Skeletal muscle tissue (tissue), 4 donors: ENCODE data around the gene LLGL2. TPM values are rescaled to one million over a fixed set of nuclear protein-coding genes. Genes with fewer than 3 reads are reported as not detected.

Experiments
- H3K27ac ChIP-seq: one replicate; pipeline ENCODE4 v1.7.0; 2013; ENCODE audit warnings: mild to moderate bottlenecking, low read depth, low read length, inconsistent platforms
- H3K27me3 ChIP-seq, 3 donors: one replicate each; pipeline ENCODE4 v1.7.0; 2013; ENCODE audit warnings: low read length in 3 of 3; ENCODE audit not compliant: control insufficient read depth in 3 of 3, insufficient read depth in 3 of 3
- H3K36me3 ChIP-seq, 3 donors: one replicate each; pipeline ENCODE4 v1.7.0; 2013; ENCODE audit warnings: low read length in 3 of 3; ENCODE audit not compliant: control insufficient read depth in 3 of 3, insufficient read depth in 3 of 3
- H3K4me1 ChIP-seq, 3 donors: one replicate each; pipeline ENCODE4 v1.7.0; 2013; ENCODE audit warnings: low read length in 3 of 3, mild to moderate bottlenecking in 3 of 3; ENCODE audit not compliant: control insufficient read depth in 3 of 3, insufficient read depth in 3 of 3
- H3K4me3 ChIP-seq, 3 donors: one replicate each; pipeline ENCODE4 v1.7.0; 2013; ENCODE audit warnings: low read length in 3 of 3
- H3K9ac ChIP-seq, 3 donors: one replicate each; pipeline ENCODE4 v1.7.0; 2013; ENCODE audit warnings: low read length in 3 of 3, mild to moderate bottlenecking in 3 of 3, moderate library complexity in 2 of 3, low read depth in 1 of 3
- H3K9me3 ChIP-seq, 3 donors: one replicate each; pipeline ENCODE4 v1.7.0; 2013; ENCODE audit warnings: low read length in 3 of 3; ENCODE audit not compliant: control insufficient read depth in 3 of 3
- total RNA-seq: library from RNA; depleted of rRNA; stranded (reverse); fragments of >200 nt; gene quantifications from one replicate; pipeline ENCODE4 v1.2.3, GENCODE V29; 2014
- donor health status: Osteomylitis.

Gene LLGL2
- total RNA-seq, 1 donor from 2014 or later = 4.7 TPM

- H3K4me3 ChIP-seq = no peak overlapping the region
- no peaks in the 10 kb centered on the region for H3K27me3 ChIP-seq
- H3K9me3 ChIP-seq = no peaks in the 10 kb centered on the region
- H3K4me1 ChIP-seq = no peaks in the 10 kb centered on the region
- no peak overlapping the region for H3K27ac ChIP-seq
- H3K9ac ChIP-seq = no peak overlapping the region
- no peaks in the 10 kb centered on the region for H3K36me3 ChIP-seq
These were observed 41.3 kb downstream of the LLGL2 start for GRCh38 chr17:75566834-75567233.

GRCh38 chr17:75568412-75569255 is 43.1 kb downstream of the LLGL2 start:
- H3K36me3 ChIP-seq = no peaks in the 10 kb centered on the region
- no peak overlapping the region for H3K27ac ChIP-seq
- H3K9me3 ChIP-seq = no peaks in the 10 kb centered on the region
- H3K4me1 ChIP-seq = no peaks in the 10 kb centered on the region
- no peaks in the 10 kb centered on the region for H3K27me3 ChIP-seq
- H3K9ac ChIP-seq = no peak overlapping the region
- no peak overlapping the region for H3K4me3 ChIP-seq

- Histone ChIP-seq H3K9ac (no peak overlapping the region), H3K27me3 (no peaks in the 10 kb centered on the region), H3K9me3 (no peaks in the 10 kb centered on the region), H3K27ac (no peak overlapping the region), H3K36me3 (no peaks in the 10 kb centered on the region), H3K4me1 (no peaks in the 10 kb centered on the region), H3K4me3 (no peak overlapping the region)
These were observed 44.7 kb downstream of the LLGL2 start for GRCh38 chr17:75570034-75570676.

- no peak overlapping the region for H3K4me3 ChIP-seq
- no peaks in the 10 kb centered on the region for H3K9me3 ChIP-seq
- no peaks in the 10 kb centered on the region for H3K36me3 ChIP-seq
- H3K27ac ChIP-seq = no peak overlapping the region
- no peaks in the 10 kb centered on the region for H3K4me1 ChIP-seq
- H3K9ac ChIP-seq = no peak overlapping the region
- H3K27me3 ChIP-seq = no peaks in the 10 kb centered on the region
These were observed 45.3 kb downstream of the LLGL2 start for GRCh38 chr17:75570772-75571171.

GRCh38 chr17:75571197-75571884 is 45.8 kb downstream of the LLGL2 start:
- Histone ChIP-seq H3K9me3 (no peaks in the 10 kb centered on the region), H3K27me3 (no peaks in the 10 kb centered on the region), H3K4me1 (no peaks in the 10 kb centered on the region), H3K4me3 (no peak overlapping the region), H3K27ac (peak overlapping the region; percentile 36), H3K36me3 (no peaks in the 10 kb centered on the region), H3K9ac (no peak overlapping the region)

- H3K27ac ChIP-seq = no peak overlapping the region
- H3K4me3 ChIP-seq = no peak overlapping the region
- no peaks in the 10 kb centered on the region for H3K4me1 ChIP-seq
- no peaks in the 10 kb centered on the region for H3K36me3 ChIP-seq
- H3K9ac ChIP-seq = no peak overlapping the region
- H3K27me3 ChIP-seq = no peaks in the 10 kb centered on the region
- no peaks in the 10 kb centered on the region for H3K9me3 ChIP-seq
These were observed 46.4 kb downstream of the LLGL2 start for GRCh38 chr17:75571885-75572215.

GRCh38 chr17:75572713-75573539 is 47.4 kb downstream of the LLGL2 start:
- Histone ChIP-seq H3K27ac (no peak overlapping the region), H3K9me3 (no peaks in the 10 kb centered on the region), H3K4me1 (no peaks in the 10 kb centered on the region), H3K36me3 (no peaks in the 10 kb centered on the region), H3K9ac (no peak overlapping the region), H3K4me3 (no peak overlapping the region), H3K27me3 (no peaks in the 10 kb centered on the region)

- no peaks in the 10 kb centered on the region for H3K36me3 ChIP-seq
- H3K4me1 ChIP-seq = no peaks in the 10 kb centered on the region
- H3K4me3 ChIP-seq = no peak overlapping the region
- no peaks in the 10 kb centered on the region for H3K9me3 ChIP-seq
- H3K9ac ChIP-seq = no peak overlapping the region
- H3K27me3 ChIP-seq = no peaks in the 10 kb centered on the region
- H3K27ac ChIP-seq = no peak overlapping the region
These were observed 48.1 kb downstream of the LLGL2 start for GRCh38 chr17:75573540-75573957.

- H3K27me3 ChIP-seq = peaks cover 0 to 2% (median 0%) of the 10 kb centered on the region in 3 donors
- no peak overlapping the region for H3K27ac ChIP-seq
- H3K4me3 ChIP-seq = no peak overlapping the region
- H3K9me3 ChIP-seq = no peaks in the 10 kb centered on the region
- H3K4me1 ChIP-seq = no peaks in the 10 kb centered on the region
- no peaks in the 10 kb centered on the region for H3K36me3 ChIP-seq
- H3K9ac ChIP-seq = no peak overlapping the region
These were observed 48.5 kb downstream of the LLGL2 start for GRCh38 chr17:75573994-75574393.
